K562 (cell line): ENCODE measurements around the gene IL10. TPM values are rescaled to one million over a fixed set of nuclear protein-coding genes. Genes with fewer than 3 reads are reported as not detected.

Experiments
- ATF7 ChIP-seq: fragments of 450-650 bp; IDR thresholded peaks from 2 replicates; pipeline ENCODE4 v1.7.1; 2014; ENCODE audit warnings: mild to moderate bottlenecking, moderate library complexity
- CBFA2T2 ChIP-seq: fragments of 450-650 bp; conservative IDR thresholded peaks from 2 replicates; pipeline ENCODE4 v1.6.1; 2017; ENCODE audit warnings: mild to moderate bottlenecking
- CSDE1 ChIP-seq, 2 experiments: fragments of 450-650 bp; IDR thresholded peaks; 2 replicates each; pipeline ENCODE4 v1.6.1; 2016; ENCODE audit warnings: mild to moderate bottlenecking in 1 of 2
- EHMT2 ChIP-seq: fragments of 450-650 bp; IDR thresholded peaks from 2 replicates; pipeline ENCODE4 v1.6.1; 2018; ENCODE audit warnings: antibody characterized with exemption
- FUS ChIP-seq: fragments of 200-400 bp; formaldehyde crosslinking; optimal IDR thresholded peaks from 2 replicates; pipeline ENCODE3; 2017; ENCODE audit warnings: low read depth, low read length
- GATA2 ChIP-seq: sonication (generic); formaldehyde crosslinking; IDR thresholded peaks from 2 replicates; pipeline ENCODE4 v1.4.0; 2020; ENCODE audit warnings: mild to moderate bottlenecking, missing genetic modification reagents
- HDGF ChIP-seq: fragments of 450-650 bp; IDR thresholded peaks from 2 replicates; pipeline ENCODE4 v1.6.1; 2016
- HEY1 ChIP-seq: fragments of 250-450 bp; sonication (Bioruptor Pico); IDR thresholded peaks from 2 replicates; pipeline ENCODE4 v1.5.0; 2020; ENCODE audit warnings: mild to moderate bottlenecking, moderate library complexity, borderline replicate concordance
- KDM4B ChIP-seq, 2 experiments: fragments of 450-650 bp in 1 of 2; sonication (generic) in 1 of 2; IDR thresholded peaks; 2 replicates each; pipeline ENCODE4 v1.6.1; 2016 to 2017; ENCODE audit warnings: borderline replicate concordance in 2 of 2, antibody characterized with exemption in 1 of 2, low read depth in 1 of 2, mild to moderate bottlenecking in 1 of 2
- MTA2 ChIP-seq: fragments of 450-650 bp; IDR thresholded peaks from 2 replicates; pipeline ENCODE4 v1.6.1; 2016; ENCODE audit warnings: low read depth
- NCOA2 ChIP-seq, 2 experiments: fragments of 450-650 bp; IDR thresholded peaks; 2 replicates each; pipeline ENCODE4 v1.6.1; 2018; ENCODE audit warnings: mild to moderate bottlenecking in 2 of 2, moderate library complexity in 1 of 2; ENCODE audit not compliant: partially characterized antibody in 2 of 2
- POLR2B ChIP-seq: fragments of 450-650 bp; IDR thresholded peaks from 2 replicates; pipeline ENCODE4 v1.6.1; 2018; ENCODE audit warnings: low read depth; ENCODE audit not compliant: partially characterized antibody
- RBM39 ChIP-seq: fragments of 200-400 bp; formaldehyde crosslinking; optimal IDR thresholded peaks from 2 replicates; pipeline ENCODE3; 2018; ENCODE audit warnings: low read depth, low read length
- SIX5 ChIP-seq, 2 experiments: IDR thresholded peaks; 2 replicates each; pipeline ENCODE4 v1.6.1; 2011; ENCODE audit warnings: low read length in 2 of 2, borderline replicate concordance in 1 of 2, low read depth in 1 of 2, mild to moderate bottlenecking in 1 of 2, moderate library complexity in 1 of 2; ENCODE audit not compliant: insufficient read depth in 1 of 2
- SMARCC2 ChIP-seq: fragments of 450-650 bp; IDR thresholded peaks from 2 replicates; pipeline ENCODE4 v1.6.1; 2017; ENCODE audit warnings: antibody characterized with exemption, moderate library complexity, mild to moderate bottlenecking, low read depth
- STAG1 ChIP-seq: sonication (generic); formaldehyde crosslinking; IDR thresholded peaks from 2 replicates; pipeline ENCODE4 v1.5.0; 2020; ENCODE audit warnings: missing genetic modification reagents, borderline replicate concordance
- STAT5B ChIP-seq: fragments of 250-450 bp; sonication (Bioruptor Pico); IDR thresholded peaks from 2 replicates; pipeline ENCODE4 v1.8.0; 2021; ENCODE audit warnings: mild to moderate bottlenecking, inconsistent platforms
- TAF15 ChIP-seq: fragments of 200-400 bp; formaldehyde crosslinking; IDR thresholded peaks from 2 replicates; pipeline ENCODE4 v1.6.1; 2017; ENCODE audit warnings: mild to moderate bottlenecking, low read depth, low read length, moderate library complexity
- U2AF1 ChIP-seq: fragments of 200-400 bp; formaldehyde crosslinking; optimal IDR thresholded peaks from 2 replicates; pipeline ENCODE3; 2017; ENCODE audit warnings: mild to moderate bottlenecking, low read depth, low read length, moderate library complexity
- ZFP36 ChIP-seq: fragments of 150-350 bp; IDR thresholded peaks from 2 replicates; pipeline ENCODE4 v1.6.1; 2018; ENCODE audit warnings: low read length, low read depth; ENCODE audit not compliant: partially characterized antibody
- ZNF253 ChIP-seq: fragments of 250-450 bp; sonication (Bioruptor Pico); conservative IDR thresholded peaks from 2 replicates; pipeline ENCODE4 v1.6.1; 2021; ENCODE audit warnings: mild to moderate bottlenecking
- ZNF263 ChIP-seq: sonication (generic); formaldehyde crosslinking; IDR thresholded peaks from 2 replicates; pipeline ENCODE4 v1.8.0; 2022; ENCODE audit warnings: mild to moderate bottlenecking, missing genetic modification reagents, borderline replicate concordance
- ZNF589 ChIP-seq: fragments of 200-800 bp; sonication (Bioruptor generic); IDR thresholded peaks from 2 replicates; pipeline ENCODE4 v1.6.1; 2016; ENCODE audit warnings: low read depth, missing genetic modification characterization, missing compliant biosample characterization
- ZNF644 ChIP-seq: fragments of 200-800 bp; sonication (Bioruptor generic); IDR thresholded peaks from 2 replicates; pipeline ENCODE4 v1.6.1; 2016; ENCODE audit warnings: low read depth, missing genetic modification characterization, missing compliant biosample characterization
- polyA plus RNA-seq, 8 experiments: library from polyadenylated mRNA; depleted of rRNA in 4 of 8; stranded (reverse) in 5 of 8; unstranded in 3 of 8; fragments of >200 nt; fragmentation: Nextera tagmentation in 2 of 8; fragmentation: Illumina TruSeq in 1 of 8; extraction: Ambion mirVana in 2 of 8; extraction: Trizol in 1 of 8; gene quantifications; 2 replicates each; pipeline versions ENCODE4 v1.2.1 to v1.2.3, GENCODE V29; 2011 to 2014; ENCODE audit warnings: inconsistent platforms in 1 of 8, missing spikeins in 1 of 8
- total RNA-seq, 7 experiments: library from RNA; depleted of rRNA in 6 of 7; stranded (reverse); fragments of >200 nt in 6 of 7; fragmentation: Illumina TruSeq in 2 of 7; extraction: Trizol in 2 of 7; gene quantifications; 2 replicates each; pipeline versions ENCODE4 v1.2.1 to v1.2.3, GENCODE V29; 2011 to 2021; ENCODE audit warnings: low replicate concordance in 1 of 7
- TF ChIP-seq, protein P1 (sequence below): sonication (generic); formaldehyde crosslinking; IDR thresholded peaks from 2 replicates; pipeline ENCODE4 v1.4.0; 2020; ENCODE audit warnings: mild to moderate bottlenecking, missing genetic modification reagents
- TF ChIP-seq, protein P2 (sequence below): sonication (generic); formaldehyde crosslinking; IDR thresholded peaks from 2 replicates; pipeline ENCODE4 v1.8.0; 2022; ENCODE audit warnings: mild to moderate bottlenecking, missing genetic modification reagents

The IL10 gene
- total and polyA plus RNA-seq, 9 of the 15 experiments (the other 6 are each of a cell fraction or from before 2014, with no cell fraction given), result 0.29 TPM; not detected in 8

DNA sequence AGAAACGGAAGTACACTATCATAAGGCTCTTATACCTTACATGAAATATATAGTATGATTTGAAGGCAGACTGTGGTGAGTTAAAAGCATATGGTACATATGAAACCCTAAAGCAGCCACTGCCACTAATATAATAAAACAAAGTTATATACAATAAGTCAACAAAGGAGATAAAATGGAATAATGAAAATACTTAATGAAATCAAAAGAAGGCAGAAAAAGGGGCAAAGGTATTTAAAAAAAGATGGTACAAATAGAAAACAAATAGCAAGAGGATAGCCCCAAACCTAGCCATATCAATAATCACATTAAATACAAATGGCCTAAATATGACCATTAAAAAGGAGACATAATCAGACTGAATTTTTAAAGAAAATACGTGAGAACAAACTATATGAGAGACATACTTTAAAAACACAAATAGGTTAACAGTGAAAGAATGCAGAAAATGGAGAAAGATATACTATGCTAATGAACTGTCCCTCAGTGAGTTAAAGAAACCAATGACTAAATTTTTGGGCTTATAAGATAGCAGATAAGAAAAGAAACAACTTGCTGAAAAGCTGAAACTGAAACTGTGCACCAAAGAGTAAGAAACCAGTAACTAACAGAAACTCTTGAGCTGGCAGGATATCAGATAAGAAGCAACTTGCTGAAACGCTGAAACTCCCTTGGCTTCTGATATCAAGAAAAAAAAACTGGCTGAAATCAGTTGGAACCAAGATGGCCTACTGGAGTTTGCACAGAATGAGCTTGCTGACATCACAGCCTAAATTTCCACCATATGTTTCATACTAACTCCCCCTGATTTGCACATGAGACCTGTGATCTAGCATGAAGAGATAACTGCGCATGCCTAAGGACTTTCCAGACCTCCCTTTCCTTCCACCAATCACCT, 44.3 kb upstream of the IL10 start (continued):
- TF ChIP-seq, protein P1, sequence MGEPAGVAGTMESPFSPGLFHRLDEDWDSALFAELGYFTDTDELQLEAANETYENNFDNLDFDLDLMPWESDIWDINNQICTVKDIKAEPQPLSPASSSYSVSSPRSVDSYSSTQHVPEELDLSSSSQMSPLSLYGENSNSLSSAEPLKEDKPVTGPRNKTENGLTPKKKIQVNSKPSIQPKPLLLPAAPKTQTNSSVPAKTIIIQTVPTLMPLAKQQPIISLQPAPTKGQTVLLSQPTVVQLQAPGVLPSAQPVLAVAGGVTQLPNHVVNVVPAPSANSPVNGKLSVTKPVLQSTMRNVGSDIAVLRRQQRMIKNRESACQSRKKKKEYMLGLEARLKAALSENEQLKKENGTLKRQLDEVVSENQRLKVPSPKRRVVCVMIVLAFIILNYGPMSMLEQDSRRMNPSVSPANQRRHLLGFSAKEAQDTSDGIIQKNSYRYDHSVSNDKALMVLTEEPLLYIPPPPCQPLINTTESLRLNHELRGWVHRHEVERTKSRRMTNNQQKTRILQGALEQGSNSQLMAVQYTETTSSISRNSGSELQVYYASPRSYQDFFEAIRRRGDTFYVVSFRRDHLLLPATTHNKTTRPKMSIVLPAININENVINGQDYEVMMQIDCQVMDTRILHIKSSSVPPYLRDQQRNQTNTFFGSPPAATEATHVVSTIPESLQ, result no peak
- TF ChIP-seq EHMT2 (peak; percentile 51), MTA2 (peak; percentile 20; the same call in 1 of the 2 replicates), POLR2B (no peak), ZNF644 (0 out of 2 replicates have a peak, but pooled peaks have one; percentile 26), STAT5B (CRISPR knock-in tag) (no peak), NCOA2 (IDR thresholded peaks at IDR 0.05; ENCODE audit: partially characterized antibody in 2 of 2) (peak in 1 of 2 experiments; percentile 47), SMARCC2 (peak; percentile 64; the same call in 1 of the 2 replicates), FUS (no peak), ATF7 (peak; percentile 79), ZNF589 (CRISPR knock-in tag) (peak; percentile 71; the same call in 1 of the 2 replicates), KDM4B (IDR thresholded peaks at IDR 0.05; ENCODE audit: borderline replicate concordance in 2 of 2, low read depth in 1 of 2) (peak in 1 of 2 experiments; percentile 94; a peak in 1 of 4 replicates), SIX5 (IDR thresholded peaks at IDR 0.05; ENCODE audit: borderline replicate concordance in 1 of 2, insufficient read depth in 1 of 2, low read depth in 1 of 2, low read length in 2 of 2) (no peak), RBM39 (no peak), ZNF263 (CRISPR knock-in tag) (no peak), STAG1 (CRISPR knock-in tag) (no peak), GATA2 (CRISPR knock-in tag) (peak; percentile 64), ZNF253 (no peak), HDGF (no peak), HEY1 (CRISPR knock-in tag) (peak; percentile 4; the same call in 1 of the 2 replicates), CSDE1 (IDR thresholded peaks at IDR 0.05) (no peak; a peak in 1 of 4 replicates), U2AF1 (no peak), CBFA2T2 (no peak), ZFP36 (no peak), TAF15 (no peak)
- TF ChIP-seq, protein P2, sequence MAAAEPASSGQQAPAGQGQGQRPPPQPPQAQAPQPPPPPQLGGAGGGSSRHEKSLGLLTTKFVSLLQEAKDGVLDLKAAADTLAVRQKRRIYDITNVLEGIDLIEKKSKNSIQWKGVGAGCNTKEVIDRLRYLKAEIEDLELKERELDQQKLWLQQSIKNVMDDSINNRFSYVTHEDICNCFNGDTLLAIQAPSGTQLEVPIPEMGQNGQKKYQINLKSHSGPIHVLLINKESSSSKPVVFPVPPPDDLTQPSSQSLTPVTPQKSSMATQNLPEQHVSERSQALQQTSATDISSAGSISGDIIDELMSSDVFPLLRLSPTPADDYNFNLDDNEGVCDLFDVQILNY, result no peak
